NCI-H774 (cell line): Measurements from ENCODE around the gene EXOSC3.
"Not testable (repeated sequence)": the region's sequence is repeated elsewhere in the genome, so short reads cannot be mapped to it uniquely, and the experiment has no call there.

ENCODE experiments used
- DNase-seq: peaks from one replicate; lab custom pipeline; 2025; lab: John Stamatoyannopoulos, UW

EXOSC3 gene

DNA sequence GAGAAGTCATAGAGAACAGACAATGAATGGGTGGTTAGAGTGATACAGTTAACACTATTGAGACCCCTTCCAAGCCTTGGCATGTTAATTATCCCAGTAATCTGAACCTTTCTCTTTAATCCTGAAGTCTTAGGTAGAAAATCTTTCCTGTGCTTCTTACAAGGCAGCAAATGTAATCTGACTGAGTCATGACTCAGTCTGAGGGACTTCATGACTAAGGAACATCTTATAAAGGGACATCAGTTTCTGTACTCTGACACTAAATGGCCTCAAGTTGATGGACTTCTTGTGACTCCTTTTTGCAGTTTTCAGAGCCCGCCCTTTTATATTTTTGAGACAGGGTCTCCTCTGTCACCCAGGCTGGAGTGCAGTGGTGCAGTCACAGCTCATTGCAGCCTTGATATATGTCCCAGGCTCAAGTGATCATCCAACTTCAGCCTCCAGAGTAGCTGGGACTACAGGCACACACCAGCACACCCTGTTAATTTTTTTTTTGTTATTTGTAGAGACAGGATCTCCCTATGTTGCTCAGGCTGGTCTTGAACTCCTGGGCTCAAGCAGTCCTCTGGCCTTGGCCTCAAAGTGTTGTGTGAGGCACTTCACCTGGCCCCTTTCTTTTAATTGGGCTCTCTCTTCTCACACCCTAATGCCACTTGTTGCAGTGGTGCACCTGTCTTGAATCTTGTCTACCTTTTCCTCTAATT lies 9.5 kb downstream of the EXOSC3 start:
- no peak for DNase-seq

DNA sequence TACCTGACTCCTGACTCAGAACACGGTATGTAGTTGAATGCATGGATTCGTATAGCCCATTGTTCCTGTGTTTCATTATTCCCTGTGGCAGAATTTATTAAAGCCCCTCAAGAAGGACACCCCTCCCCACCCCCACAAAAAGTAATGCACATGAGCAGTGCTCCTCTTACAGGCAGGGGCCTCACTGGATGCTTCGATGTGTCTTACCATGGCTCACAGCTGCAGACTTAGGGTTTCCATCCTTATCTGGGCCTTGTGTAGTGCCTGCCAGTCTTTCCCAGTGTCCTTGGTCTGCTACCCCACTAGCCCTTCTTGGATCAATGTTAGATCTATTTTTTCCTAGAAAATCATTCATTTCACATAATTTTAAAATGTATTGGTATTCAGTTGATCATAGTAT lies 14.9 kb downstream of the EXOSC3 start:
- DNase-seq: no peak

DNA sequence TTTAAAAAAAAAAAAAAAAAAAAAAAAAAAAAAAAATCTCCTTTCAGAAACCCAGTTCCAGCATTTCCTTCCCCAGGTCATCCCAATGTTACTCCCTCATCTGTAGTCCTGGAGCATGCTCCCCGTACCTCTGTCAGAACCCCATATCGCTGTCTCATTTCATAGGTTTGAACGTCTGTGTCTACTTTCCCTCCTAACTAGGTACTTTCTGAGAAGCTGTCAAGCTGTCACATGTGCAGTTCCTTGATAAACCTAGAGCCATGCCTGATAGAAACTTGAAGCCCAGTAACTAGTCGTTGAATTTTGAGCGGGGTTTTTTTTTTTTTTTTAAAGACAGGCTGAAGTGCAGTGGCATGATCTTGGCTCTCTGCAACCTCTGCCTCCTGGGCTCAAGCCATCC lies 15.6 kb downstream of the EXOSC3 start:
- DNase-seq: no peak

DNA sequence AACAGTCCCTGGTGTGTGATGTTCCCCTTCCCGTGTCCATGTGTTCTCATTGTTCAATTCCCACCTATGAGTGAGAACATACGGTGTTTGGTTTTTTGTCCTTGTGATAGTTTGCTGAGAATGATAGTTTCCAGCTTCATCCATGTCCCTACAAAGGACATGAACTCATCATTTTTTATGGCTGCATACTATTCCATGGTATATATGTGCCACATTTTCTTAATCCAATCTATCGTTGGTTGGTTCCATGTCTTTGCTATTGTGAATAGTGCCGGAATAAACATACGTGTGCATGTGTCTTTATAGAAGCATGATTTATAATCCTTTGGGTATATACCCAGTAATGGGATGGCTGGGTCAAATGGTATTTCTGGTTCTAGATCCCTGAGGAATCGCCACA lies 19.6 kb downstream of the EXOSC3 start:
- DNase-seq: not testable (repeated sequence)

DNA sequence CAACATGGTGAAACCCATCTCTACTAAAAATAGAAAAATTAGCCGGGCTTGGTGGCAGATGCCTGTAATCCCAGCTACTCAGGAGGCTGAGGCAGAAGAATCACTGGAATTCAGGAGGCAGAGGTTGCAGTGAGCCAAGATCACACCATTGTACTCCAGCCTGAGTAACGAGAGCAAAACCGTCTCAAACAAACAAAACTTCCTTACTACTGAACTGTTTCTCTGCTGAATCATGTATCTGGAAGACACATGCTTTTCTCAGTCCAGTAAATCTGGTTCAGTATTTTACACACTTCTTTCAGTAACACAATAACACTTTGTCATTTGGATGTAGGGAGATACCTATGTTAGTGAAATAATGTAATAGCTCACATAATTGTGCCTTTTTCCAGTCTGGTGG lies 23.4 kb downstream of the EXOSC3 start:
- no peak for DNase-seq

DNA sequence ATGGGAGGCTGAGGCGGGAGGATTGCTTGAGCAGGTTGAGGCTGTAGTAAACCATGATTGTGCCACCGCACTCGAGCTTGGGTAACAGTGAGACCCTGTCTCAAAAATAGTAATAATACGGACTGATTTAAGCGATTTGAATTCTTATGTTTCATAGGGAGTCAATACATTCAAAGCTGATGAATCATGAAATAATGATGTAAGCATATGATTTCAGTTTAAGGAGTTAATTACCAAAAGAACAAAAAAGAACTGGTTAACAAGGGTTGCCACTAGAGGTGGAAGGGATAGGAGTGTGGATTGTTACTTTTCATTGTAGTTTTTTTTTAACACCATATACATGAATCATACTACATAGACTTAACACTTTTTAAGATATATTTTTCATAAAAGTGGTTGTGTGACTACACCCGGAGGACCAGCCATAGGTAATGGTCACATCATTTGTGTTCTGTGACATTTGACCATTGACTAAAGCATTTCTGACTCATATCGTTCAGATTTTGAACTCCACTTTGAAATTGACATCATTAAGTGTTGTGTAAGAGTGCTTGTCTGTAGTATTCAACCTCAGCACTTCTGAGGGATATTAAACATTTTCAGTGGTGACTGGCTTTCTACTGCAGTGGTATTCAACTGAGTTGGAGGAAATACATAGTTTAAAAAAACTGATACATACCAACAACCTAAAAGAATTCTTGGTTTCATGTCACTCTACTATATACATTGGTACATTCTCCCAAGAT lies 24.3 kb downstream of the EXOSC3 start:
- DNase-seq: no peak

DNA sequence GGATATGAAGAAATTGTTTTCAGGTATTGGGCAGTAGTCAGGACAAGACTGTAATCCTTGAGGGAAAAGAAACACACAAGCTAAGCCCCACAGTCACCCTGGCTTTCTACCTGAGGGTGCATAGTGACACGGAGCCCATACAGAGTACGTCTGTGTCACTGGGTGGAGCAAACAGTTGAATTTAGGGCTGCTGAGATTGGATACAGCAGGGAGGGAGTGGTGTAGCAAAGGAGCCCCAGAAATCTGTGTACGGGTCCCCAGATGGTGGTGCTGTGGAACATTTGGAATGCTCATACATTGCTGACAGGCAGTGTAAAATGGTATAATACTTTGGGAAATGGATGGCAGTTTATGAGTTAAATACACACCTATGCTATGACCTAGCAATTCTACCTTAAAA lies 26.1 kb downstream of the EXOSC3 start:
- no peak for DNase-seq

GRCh38 chr9:37753489-37754190 lies 31.2 kb downstream of the EXOSC3 start, which contains the start of gene TRMT10B:
Gene TRMT10B (plus strand): TSS chr9:37753805. CDS start chr9:37761932, 8,127 bp downstream.
- peak; percentile 25 for DNase-seq

DNA sequence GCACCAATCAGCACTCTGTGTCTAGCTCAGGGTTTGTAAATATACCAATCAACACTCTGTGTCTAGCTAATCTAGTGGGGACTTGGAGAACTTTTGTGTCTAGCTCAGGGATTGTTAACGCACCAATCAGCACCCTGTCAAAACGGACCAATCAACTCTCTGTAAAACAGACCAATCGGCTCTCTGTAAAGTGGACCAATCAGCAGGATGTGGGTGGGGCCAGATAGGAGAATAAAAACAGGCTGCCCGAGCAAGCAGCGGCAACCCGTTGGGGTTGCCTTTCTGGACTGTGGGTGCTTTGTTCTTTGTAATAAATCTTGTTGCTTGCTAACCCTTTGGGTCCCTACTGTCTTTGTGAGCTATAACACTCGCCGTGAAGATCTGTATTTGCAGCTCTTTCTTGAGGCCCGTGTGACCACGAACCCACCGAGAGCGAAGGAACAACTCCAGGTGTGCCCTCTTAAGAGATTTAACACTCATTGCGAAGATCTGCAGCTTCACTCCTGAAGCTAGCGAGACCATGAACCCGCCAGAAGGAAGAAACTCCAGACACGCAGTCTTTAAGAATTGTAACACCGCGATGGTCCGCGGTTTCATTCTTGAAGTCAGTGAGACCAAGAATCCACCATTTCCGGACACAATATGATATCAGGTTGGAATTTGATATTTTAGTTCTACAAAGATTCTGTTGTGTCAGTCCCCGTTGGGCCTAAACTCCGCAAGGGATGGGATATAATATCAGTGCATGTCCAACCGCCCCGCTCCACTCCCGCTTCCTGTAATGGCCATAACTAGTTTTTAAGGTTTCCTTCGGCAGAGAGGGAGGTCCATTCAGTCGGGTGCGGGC lies 32.0 kb downstream of the EXOSC3 start:
- DNase-seq: no peak

- DNase-seq: not testable (repeated sequence)
Measured at GRCh38 chr9:37752112-37752511, 32.8 kb downstream of the EXOSC3 start.

DNA sequence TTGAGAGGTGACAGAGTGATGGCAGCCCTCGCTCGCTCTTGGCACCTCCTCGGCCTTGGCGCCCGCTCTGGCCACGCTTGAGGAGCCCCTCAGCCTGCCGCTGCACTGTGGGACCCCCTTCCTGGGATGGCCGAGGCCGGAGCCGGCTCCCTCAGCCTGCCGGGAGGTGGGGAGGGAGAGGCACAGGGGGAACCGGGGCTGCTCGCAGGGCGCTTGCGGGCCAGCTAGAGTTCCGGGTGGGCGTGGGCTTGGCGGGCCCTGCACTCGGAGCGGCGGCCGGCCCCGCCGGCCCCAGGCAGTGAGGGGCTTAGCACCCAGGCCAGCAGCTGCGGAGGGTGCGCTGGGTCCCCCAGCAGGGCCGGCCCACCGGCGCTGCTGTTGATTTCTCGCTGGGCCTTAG lies 33.2 kb downstream of the EXOSC3 start:
- not testable (repeated sequence) for DNase-seq

- no peak for DNase-seq
Measured at GRCh38 chr9:37751186-37751585, 33.7 kb downstream of the EXOSC3 start.

- no peak for DNase-seq
Measured at GRCh38 chr9:37749129-37749528, 35.7 kb downstream of the EXOSC3 start.

GRCh38 chr9:37747271-37747753 lies 37.6 kb downstream of the EXOSC3 start:
- peak; percentile 26 for DNase-seq

DNA sequence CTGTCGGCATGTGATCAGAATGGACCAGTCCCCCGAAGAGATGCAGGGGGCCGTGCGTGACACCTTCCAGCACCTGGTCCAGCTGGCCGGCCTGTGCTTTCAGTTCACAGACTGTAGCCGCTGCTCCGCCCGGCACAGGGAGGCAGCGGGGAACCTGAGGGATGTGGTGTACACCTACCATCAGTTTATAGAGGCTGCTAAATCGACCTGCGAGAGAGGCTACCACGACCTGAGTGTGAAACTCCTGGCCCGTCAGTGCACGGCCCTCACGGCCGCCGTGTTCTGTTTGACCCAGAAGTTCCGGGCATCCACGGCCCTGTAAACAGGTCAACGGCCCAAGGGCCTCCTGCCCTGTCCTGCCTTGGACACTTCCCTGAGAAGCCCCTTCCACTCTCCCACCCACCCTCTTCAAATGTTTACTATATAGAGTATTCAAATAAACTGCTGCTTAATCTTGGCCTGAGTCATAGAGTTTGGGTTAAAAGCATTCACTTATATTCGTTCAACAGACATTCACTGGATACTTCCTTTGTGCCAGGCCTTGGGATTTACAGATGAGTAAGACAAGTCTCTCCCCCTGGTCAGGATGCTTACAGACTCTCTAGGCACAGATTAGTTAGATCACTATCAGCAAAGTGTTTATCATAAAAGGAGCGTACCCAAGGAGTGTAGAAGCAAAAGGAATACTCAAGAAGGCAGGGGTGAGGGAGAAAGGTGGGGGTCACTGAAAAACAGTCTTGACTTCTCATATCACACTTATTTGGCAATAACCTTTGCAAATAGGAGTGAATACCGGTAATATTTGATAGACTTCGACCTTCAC lies 38.2 kb downstream of the EXOSC3 start:
- DNase-seq: no peak

DNA sequence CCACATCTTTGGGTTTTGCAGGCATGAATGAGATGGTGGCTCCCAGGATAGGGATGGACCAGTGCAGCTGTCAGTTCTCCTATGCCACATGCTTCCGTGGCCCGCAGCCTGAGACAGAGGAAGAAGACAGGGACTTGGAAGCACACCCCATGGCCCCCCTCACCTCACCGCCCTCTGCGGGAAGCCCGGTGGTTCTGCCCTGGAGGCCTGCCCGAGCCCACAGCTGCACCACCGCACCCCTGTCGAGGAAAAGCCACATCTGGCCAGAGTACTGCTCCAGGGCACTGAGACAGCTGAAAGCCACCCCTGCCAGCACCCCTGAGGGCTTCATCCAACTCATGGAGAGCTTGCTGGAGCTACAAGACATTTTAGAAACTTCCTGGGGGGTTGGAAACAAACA lies 38.9 kb downstream of the EXOSC3 start:
- DNase-seq: no peak

DNA sequence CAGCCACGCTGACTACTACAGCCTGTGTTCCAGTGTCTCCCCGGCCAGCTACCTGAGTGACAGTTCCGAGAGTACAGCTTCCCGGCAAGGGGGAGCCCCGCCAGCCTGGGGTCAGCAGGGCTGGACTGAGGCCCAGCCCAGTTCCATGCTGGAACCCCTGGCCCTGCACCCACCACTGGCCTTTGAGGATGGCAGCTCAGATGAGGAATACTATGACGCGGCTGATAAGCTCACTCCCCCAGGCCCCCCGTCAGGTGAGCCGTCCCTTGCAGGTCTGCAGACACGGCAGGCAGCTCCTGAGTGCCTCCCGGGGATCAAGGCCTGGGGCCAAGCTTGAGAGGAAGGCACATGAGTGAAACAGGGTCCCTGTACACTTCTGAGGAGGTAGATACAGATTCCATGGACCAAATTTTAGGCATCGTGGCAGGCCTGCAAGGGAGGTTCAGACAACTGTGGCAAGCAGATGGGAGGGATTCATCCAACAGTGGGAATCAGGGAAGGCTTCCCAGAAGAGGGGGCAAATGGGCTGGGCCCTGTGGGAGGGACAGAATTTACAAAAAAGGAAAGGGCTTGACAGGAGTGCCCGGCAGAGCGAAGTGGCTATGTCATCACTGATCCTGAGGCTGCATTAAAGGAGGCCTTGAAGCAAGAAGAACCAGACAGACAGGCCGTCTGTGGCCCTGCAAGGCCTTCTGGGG lies 44.1 kb downstream of the EXOSC3 start:
- no peak for DNase-seq

- DNase-seq: no peak
Measured at GRCh38 chr9:37740128-37740527, 44.7 kb downstream of the EXOSC3 start.

- no peak for DNase-seq
Measured at GRCh38 chr9:37739222-37739621, 45.6 kb downstream of the EXOSC3 start.

DNA sequence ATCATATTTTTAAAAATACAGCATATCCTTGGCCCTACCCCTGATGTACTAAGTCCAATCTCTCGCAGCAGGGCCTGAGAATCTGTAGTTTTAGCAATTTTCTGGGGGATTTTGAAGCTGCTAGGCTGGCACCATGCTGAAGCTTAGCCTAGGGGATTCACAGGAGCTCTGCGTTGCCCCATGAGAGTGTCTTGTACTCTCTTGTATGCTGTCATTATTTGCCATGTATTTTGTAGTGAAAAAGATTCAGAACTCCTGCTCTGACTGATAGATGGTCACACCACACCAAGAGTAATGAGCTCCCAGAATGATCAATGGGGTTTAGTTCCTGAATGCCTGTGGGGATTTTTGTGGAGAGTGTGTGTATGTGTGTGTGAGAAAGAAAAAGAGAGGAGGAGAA lies 51.9 kb downstream of the EXOSC3 start:
- DNase-seq: no peak
